ENCODE data around the gene TBC1D2.
A peak's percentile ranks its signal among the peaks of the same experiment; 100 is the strongest.
"Not testable (repeated sequence)": the region's sequence is repeated elsewhere in the genome, so short reads cannot be mapped to it uniquely, and the experiment has no call there.

Gene TBC1D2

GRCh38 chr9:98189412-98189811 lies 66.0 kb downstream of the TBC1D2 start:
- no peak for DNase-seq (ENCODE audit: low read depth, low spot score)

- DNase-seq (ENCODE audit: low read depth, low spot score), result no peak
Measured at GRCh38 chr9:98187926-98188325, 67.5 kb downstream of the TBC1D2 start.

GRCh38 chr9:98186236-98186635 lies 69.2 kb downstream of the TBC1D2 start:
- DNase-seq (ENCODE audit: low read depth, low spot score), result no peak

GRCh38 chr9:98185611-98186171 lies 69.8 kb downstream of the TBC1D2 start:
- no peak for DNase-seq (ENCODE audit: low read depth, low spot score)

GRCh38 chr9:98185021-98185567 lies 70.4 kb downstream of the TBC1D2 start:
- no peak for DNase-seq (ENCODE audit: low read depth, low spot score)

GRCh38 chr9:98184326-98184725 lies 71.1 kb downstream of the TBC1D2 start:
- no peak for DNase-seq (ENCODE audit: low read depth, low spot score)

GRCh38 chr9:98182889-98183599 lies 72.4 kb downstream of the TBC1D2 start:
- no peak for DNase-seq (ENCODE audit: low read depth, low spot score)

- DNase-seq (ENCODE audit: low read depth, low spot score), result peak; percentile 28
Measured at GRCh38 chr9:98182069-98182820, 73.2 kb downstream of the TBC1D2 start.

- no peak for DNase-seq (ENCODE audit: low read depth, low spot score)
Measured at GRCh38 chr9:98181746-98182068, 73.7 kb downstream of the TBC1D2 start.

GRCh38 chr9:98180996-98181395 lies 74.5 kb downstream of the TBC1D2 start:
- DNase-seq (ENCODE audit: low read depth, low spot score), result no peak

GRCh38 chr9:98178874-98179850 lies 76.3 kb downstream of the TBC1D2 start:
- DNase-seq (ENCODE audit: low read depth, low spot score), result no peak

GRCh38 chr9:98176391-98177259 lies 78.8 kb downstream of the TBC1D2 start:
- DNase-seq (ENCODE audit: low read depth, low spot score), result no peak

GRCh38 chr9:98175762-98176161 lies 79.7 kb downstream of the TBC1D2 start:
- DNase-seq (ENCODE audit: low read depth, low spot score), result no peak

GRCh38 chr9:98175028-98175569 lies 80.3 kb downstream of the TBC1D2 start:
- no peak for DNase-seq (ENCODE audit: low read depth, low spot score)

GRCh38 chr9:98174502-98174918 lies 80.9 kb downstream of the TBC1D2 start:
- not testable (repeated sequence) for DNase-seq (ENCODE audit: low read depth, low spot score)

GRCh38 chr9:98173181-98173580 lies 82.3 kb downstream of the TBC1D2 start:
- DNase-seq (ENCODE audit: low read depth, low spot score), result no peak

GRCh38 chr9:98172604-98173003 lies 82.8 kb downstream of the TBC1D2 start:
- peak; percentile 82 for DNase-seq (ENCODE audit: low read depth, low spot score)

GRCh38 chr9:98171176-98171925 lies 84.1 kb downstream of the TBC1D2 start:
- DNase-seq (ENCODE audit: low read depth, low spot score), result no peak

- DNase-seq (ENCODE audit: low read depth, low spot score), result peak; percentile 76
Measured at GRCh38 chr9:98168941-98169488, 86.4 kb downstream of the TBC1D2 start.
